ENCODE results near the gene CRYGB.

DNA sequence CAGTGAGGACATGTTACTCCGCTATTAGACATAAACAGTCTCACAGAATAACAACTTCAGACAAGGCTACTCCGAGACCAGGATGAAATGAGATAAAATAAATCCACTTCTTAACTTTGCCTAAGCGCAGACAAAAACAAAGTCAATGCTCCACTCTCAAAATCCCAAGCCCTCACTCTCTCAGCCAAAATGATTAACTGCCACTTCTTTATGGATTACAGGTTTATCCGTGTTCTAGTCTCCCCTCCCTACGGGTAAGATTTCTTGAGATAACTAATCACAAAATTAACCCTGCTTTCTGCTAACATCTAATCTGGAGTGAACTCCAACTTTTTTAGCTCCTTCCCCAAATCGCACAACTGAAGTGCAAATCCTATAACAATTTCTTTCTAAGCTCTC lies 15.2 kb downstream of the CRYGB start:
- TF ChIP-seq, protein P1, sequence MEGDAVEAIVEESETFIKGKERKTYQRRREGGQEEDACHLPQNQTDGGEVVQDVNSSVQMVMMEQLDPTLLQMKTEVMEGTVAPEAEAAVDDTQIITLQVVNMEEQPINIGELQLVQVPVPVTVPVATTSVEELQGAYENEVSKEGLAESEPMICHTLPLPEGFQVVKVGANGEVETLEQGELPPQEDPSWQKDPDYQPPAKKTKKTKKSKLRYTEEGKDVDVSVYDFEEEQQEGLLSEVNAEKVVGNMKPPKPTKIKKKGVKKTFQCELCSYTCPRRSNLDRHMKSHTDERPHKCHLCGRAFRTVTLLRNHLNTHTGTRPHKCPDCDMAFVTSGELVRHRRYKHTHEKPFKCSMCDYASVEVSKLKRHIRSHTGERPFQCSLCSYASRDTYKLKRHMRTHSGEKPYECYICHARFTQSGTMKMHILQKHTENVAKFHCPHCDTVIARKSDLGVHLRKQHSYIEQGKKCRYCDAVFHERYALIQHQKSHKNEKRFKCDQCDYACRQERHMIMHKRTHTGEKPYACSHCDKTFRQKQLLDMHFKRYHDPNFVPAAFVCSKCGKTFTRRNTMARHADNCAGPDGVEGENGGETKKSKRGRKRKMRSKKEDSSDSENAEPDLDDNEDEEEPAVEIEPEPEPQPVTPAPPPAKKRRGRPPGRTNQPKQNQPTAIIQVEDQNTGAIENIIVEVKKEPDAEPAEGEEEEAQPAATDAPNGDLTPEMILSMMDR (IDR thresholded peaks at IDR 0.05; ENCODE audit: insufficient read depth, low read length, poor library complexity, severe bottlenecking): no peak
- TF ChIP-seq EZH2phosphoT487 (conservative IDR thresholded peaks at IDR 0.05; ENCODE audit: low read length): no peak

All from SU-DHL-6 (cell line).